ENCODE results near the gene LSAMP. TPM values are rescaled to one million over a fixed set of nuclear protein-coding genes. Genes with fewer than 3 reads are reported as not detected.

LSAMP gene
- polyA plus RNA-seq, 3 donors, result not detected

- no peak overlapping the region for H3K9ac ChIP-seq (ENCODE audit: insufficient read depth, low read length, poor library complexity, severe bottlenecking)
- TF ChIP-seq CTCF (IDR thresholded peaks at IDR 0.05), result no peak
- H3K4me3 Mint-ChIP-seq, result no peak overlapping the region
- intact Hi-C loops (cut with micrococcal nuclease), result no loop called here
- peaks cover 0 to 2% (median 0%) of the 10 kb centered on the region in 3 donors for H3K27me3 Mint-ChIP-seq (ENCODE audit: low read depth in 3 of 3)
- H3K27me3 ChIP-seq (ENCODE audit: control insufficient read depth in 2 of 2, insufficient read depth in 2 of 2, low read length in 2 of 2), result no peaks in the 10 kb centered on the region
- peaks cover 0 to 4% (median 2%) of the 10 kb centered on the region in 7 donors for H3K9me3 Mint-ChIP-seq
- no peak overlapping the region for H2AFZ ChIP-seq (ENCODE audit: insufficient read depth, low read depth, low read length, poor library complexity, severe bottlenecking)
- H4K20me1 ChIP-seq (ENCODE audit: insufficient read depth, low read length), result no peaks in the 10 kb centered on the region
- H3K4me3 ChIP-seq (replicated peaks in 1 of 3; ENCODE audit: low read depth in 2 of 3, low read length in 3 of 3), result no peak overlapping the region
- H3K4me1 Mint-ChIP-seq, result no peaks in the 10 kb centered on the region
- WGBS (ENCODE audit: insufficient coverage), result 86% methylated on average over 1 of the region's 4 CpGs
- H3K79me2 ChIP-seq (ENCODE audit: insufficient read depth, low read length), result no peaks in the 10 kb centered on the region
- H3K9me3 ChIP-seq (replicated peaks in 1 of 2; ENCODE audit: control insufficient read depth in 1 of 2, insufficient read depth in 1 of 2, low read length in 2 of 2), result peaks cover 0 to 14% of the 10 kb centered on the region in 2 donors
- no peaks in the 10 kb centered on the region for H3K4me1 ChIP-seq (ENCODE audit: control insufficient read depth in 1 of 2, insufficient read depth in 2 of 2, low read length in 2 of 2)
- H3K36me3 Mint-ChIP-seq, result no peaks in the 10 kb centered on the region
- H3K36me3 ChIP-seq (replicated peaks in 1 of 2; ENCODE audit: control insufficient read depth in 1 of 2, insufficient read depth in 2 of 2, low read length in 2 of 2), result no peaks in the 10 kb centered on the region
- H3K4me2 ChIP-seq (replicated peaks; ENCODE audit: extremely low read depth, low read length, poor library complexity, severe bottlenecking), result no peak overlapping the region
- no peak overlapping the region for H3K27ac ChIP-seq (ENCODE audit: low read depth in 1 of 2, low read length in 2 of 2)
- no peak for DNase-seq
- H3K27ac Mint-ChIP-seq, result no peak overlapping the region
Observed at GRCh38 chr3:116302087-116302747, 143.1 kb downstream of the LSAMP start.

- no peak for DNase-seq
- Histone ChIP-seq H2AFZ (ENCODE audit: insufficient read depth, low read depth, low read length, poor library complexity, severe bottlenecking) (no peak overlapping the region), H3K79me2 (ENCODE audit: insufficient read depth, low read length) (no peaks in the 10 kb centered on the region), H4K20me1 (ENCODE audit: insufficient read depth, low read length) (no peaks in the 10 kb centered on the region), H3K4me3 (replicated peaks in 1 of 3; ENCODE audit: low read depth in 2 of 3, low read length in 3 of 3) (no peak overlapping the region), H3K4me2 (replicated peaks; ENCODE audit: extremely low read depth, low read length, poor library complexity, severe bottlenecking) (no peak overlapping the region), H3K9ac (ENCODE audit: insufficient read depth, low read length, poor library complexity, severe bottlenecking) (no peak overlapping the region), H3K27me3 (ENCODE audit: control insufficient read depth in 2 of 2, insufficient read depth in 2 of 2, low read length in 2 of 2) (no peaks in the 10 kb centered on the region), H3K36me3 (replicated peaks in 1 of 2; ENCODE audit: control insufficient read depth in 1 of 2, insufficient read depth in 2 of 2, low read length in 2 of 2) (no peaks in the 10 kb centered on the region), H3K9me3 (replicated peaks in 1 of 2; ENCODE audit: control insufficient read depth in 1 of 2, insufficient read depth in 1 of 2, low read length in 2 of 2) (peaks cover 0 to 14% of the 10 kb centered on the region in 2 donors), H3K27ac (ENCODE audit: low read depth in 1 of 2, low read length in 2 of 2) (no peak overlapping the region), H3K4me1 (ENCODE audit: control insufficient read depth in 1 of 2, insufficient read depth in 2 of 2, low read length in 2 of 2) (no peaks in the 10 kb centered on the region)
- Mint-ChIP-seq H3K27me3 (ENCODE audit: low read depth in 3 of 3) (peaks cover 0 to 2% (median 0%) of the 10 kb centered on the region in 3 donors), H3K36me3 (no peaks in the 10 kb centered on the region), H3K9me3 (peaks cover 0 to 4% (median 2%) of the 10 kb centered on the region in 7 donors), H3K4me3 (no peak overlapping the region), H3K4me1 (no peaks in the 10 kb centered on the region), H3K27ac (no peak overlapping the region)
- WGBS (ENCODE audit: insufficient coverage), result no CpG with 5 or more reads among the region's 1 CpG
- no peak for TF ChIP-seq CTCF (IDR thresholded peaks at IDR 0.05)
- intact Hi-C loops (cut with micrococcal nuclease), result no loop called here
Observed at GRCh38 chr3:116301422-116301821, 143.9 kb downstream of the LSAMP start.
